Measurements from ENCODE around the gene ALG14.

The ALG14 gene

DNA sequence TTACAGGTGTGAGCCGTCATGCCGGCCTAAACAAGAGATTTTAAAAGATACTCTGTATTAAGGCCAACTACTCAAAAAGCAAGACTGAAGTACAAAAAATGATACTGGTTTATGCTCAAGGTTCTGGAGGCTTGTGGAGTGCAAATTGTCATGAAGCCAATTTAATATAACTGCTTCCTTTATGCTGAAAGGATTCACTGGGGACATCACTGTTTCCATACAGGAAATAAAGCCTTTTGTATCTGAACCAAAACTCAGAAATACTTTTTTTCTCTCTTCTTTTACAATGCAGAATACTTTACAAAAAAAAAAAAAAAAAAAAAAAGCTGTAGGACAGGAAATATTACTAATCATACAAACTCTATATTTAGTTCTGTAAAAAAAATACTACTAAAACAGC is 90.4 kb downstream of the ALG14 start:
- H3K79me2 ChIP-seq (ENCODE audit: control insufficient read depth, low read length) = no peaks in the 10 kb centered on the region
- no peak overlapping the region for H3K4me3 ChIP-seq (ENCODE audit: low read length)
- TF ChIP-seq, protein P1, sequence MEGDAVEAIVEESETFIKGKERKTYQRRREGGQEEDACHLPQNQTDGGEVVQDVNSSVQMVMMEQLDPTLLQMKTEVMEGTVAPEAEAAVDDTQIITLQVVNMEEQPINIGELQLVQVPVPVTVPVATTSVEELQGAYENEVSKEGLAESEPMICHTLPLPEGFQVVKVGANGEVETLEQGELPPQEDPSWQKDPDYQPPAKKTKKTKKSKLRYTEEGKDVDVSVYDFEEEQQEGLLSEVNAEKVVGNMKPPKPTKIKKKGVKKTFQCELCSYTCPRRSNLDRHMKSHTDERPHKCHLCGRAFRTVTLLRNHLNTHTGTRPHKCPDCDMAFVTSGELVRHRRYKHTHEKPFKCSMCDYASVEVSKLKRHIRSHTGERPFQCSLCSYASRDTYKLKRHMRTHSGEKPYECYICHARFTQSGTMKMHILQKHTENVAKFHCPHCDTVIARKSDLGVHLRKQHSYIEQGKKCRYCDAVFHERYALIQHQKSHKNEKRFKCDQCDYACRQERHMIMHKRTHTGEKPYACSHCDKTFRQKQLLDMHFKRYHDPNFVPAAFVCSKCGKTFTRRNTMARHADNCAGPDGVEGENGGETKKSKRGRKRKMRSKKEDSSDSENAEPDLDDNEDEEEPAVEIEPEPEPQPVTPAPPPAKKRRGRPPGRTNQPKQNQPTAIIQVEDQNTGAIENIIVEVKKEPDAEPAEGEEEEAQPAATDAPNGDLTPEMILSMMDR (IDR thresholded peaks at IDR 0.05; ENCODE audit: low read depth, low read length, poor library complexity, severe bottlenecking) = no peak
- TF ChIP-seq EZH2phosphoT487 (IDR thresholded peaks at IDR 0.05; ENCODE audit: borderline replicate concordance, low read length) = no peak
- no peaks in the 10 kb centered on the region for H3K9me3 ChIP-seq (ENCODE audit: control insufficient read depth, insufficient read depth, low read length)
- H3K27ac ChIP-seq (ENCODE audit: low read depth, low read length) = no peak overlapping the region
- no peaks in the 10 kb centered on the region for H3K9me2 ChIP-seq (replicated peaks; ENCODE audit: control insufficient read depth, low read length)
- no peaks in the 10 kb centered on the region for H3K27me3 ChIP-seq (ENCODE audit: control insufficient read depth, low read length)
- no peaks in the 10 kb centered on the region for H3K36me3 ChIP-seq (ENCODE audit: control insufficient read depth, low read length)
- H3F3A ChIP-seq (ENCODE audit: control insufficient read depth, insufficient read depth) = peaks cover 6% of the 10 kb centered on the region
- H3K4me2 ChIP-seq (ENCODE audit: low read length) = no peak overlapping the region
- H3K4me1 ChIP-seq (ENCODE audit: control insufficient read depth, low read length) = peaks cover 28% of the 10 kb centered on the region
- no peaks in the 10 kb centered on the region for H4K20me1 ChIP-seq (ENCODE audit: control insufficient read depth, insufficient read depth, low read depth, low read length)

- no peak overlapping the region for H3K4me2 ChIP-seq (ENCODE audit: low read length)
- H3F3A ChIP-seq (ENCODE audit: control insufficient read depth, insufficient read depth) = peaks cover 6% of the 10 kb centered on the region
- H3K4me1 ChIP-seq (ENCODE audit: control insufficient read depth, low read length) = peaks cover 28% of the 10 kb centered on the region
- no peaks in the 10 kb centered on the region for H4K20me1 ChIP-seq (ENCODE audit: control insufficient read depth, insufficient read depth, low read depth, low read length)
- H3K79me2 ChIP-seq (ENCODE audit: control insufficient read depth, low read length) = no peaks in the 10 kb centered on the region
- no peak overlapping the region for H3K4me3 ChIP-seq (ENCODE audit: low read length)
- no peaks in the 10 kb centered on the region for H3K9me3 ChIP-seq (ENCODE audit: control insufficient read depth, insufficient read depth, low read length)
- no peaks in the 10 kb centered on the region for H3K36me3 ChIP-seq (ENCODE audit: control insufficient read depth, low read length)
- no peaks in the 10 kb centered on the region for H3K9me2 ChIP-seq (replicated peaks; ENCODE audit: control insufficient read depth, low read length)
- TF ChIP-seq EZH2phosphoT487 (IDR thresholded peaks at IDR 0.05; ENCODE audit: borderline replicate concordance, low read length) = no peak
- TF ChIP-seq, protein P1 (IDR thresholded peaks at IDR 0.05; ENCODE audit: low read depth, low read length, poor library complexity, severe bottlenecking) = no peak
- H3K27ac ChIP-seq (ENCODE audit: low read depth, low read length) = no peak overlapping the region
- H3K27me3 ChIP-seq (ENCODE audit: control insufficient read depth, low read length) = no peaks in the 10 kb centered on the region
Observed at GRCh38 chr1:94981575-94981973, 91.2 kb downstream of the ALG14 start.

DNA sequence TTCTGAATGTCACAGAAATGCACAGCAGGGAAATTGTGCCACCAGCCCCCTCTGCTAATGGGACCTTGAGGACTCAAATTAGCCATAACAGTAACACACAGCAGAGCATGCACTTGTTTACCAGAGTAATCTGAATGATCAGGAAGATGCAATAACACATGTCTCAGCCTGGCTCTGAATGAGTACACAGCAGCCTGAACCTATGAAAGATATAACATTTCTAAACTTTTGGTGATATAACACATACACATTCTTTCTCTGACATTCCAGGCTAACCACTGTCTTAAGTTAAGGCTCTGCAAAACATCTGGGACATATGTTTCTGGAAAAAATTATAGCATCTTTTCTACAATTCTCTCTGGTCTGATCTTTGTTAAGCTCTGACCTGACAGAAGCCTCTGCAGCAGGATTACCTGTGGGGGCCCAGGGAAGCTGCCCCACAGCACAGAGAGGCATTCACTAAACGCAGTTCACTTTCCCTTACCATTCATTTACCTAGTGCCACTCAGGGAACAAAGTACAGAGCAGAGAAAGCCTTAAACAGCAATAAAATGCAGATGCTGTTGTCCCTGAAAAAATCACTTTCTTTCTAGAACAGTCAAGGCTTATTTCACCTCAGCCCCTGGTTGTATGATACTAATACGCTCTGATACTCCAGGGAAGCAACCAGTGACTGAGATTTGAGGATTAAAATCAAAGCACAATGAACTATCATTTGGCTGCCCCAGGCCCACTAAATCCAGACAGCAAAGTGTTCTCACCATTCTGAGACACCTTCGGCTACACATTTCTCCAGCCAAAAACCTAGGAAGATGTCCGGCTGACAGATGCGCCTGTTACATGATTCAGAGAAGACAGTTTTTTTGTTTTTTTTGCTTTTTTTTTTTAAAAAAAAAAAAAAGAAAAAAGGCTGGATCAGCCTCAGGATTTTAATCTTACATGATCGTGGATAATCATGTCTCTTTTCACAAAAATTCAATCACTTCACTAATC is 91.9 kb downstream of the ALG14 start:
- H3K79me2 ChIP-seq (ENCODE audit: control insufficient read depth, low read length) = no peaks in the 10 kb centered on the region
- TF ChIP-seq, protein P1 (IDR thresholded peaks at IDR 0.05; ENCODE audit: low read depth, low read length, poor library complexity, severe bottlenecking) = no peak
- no peak for TF ChIP-seq EZH2phosphoT487 (IDR thresholded peaks at IDR 0.05; ENCODE audit: borderline replicate concordance, low read length)
- no peaks in the 10 kb centered on the region for H4K20me1 ChIP-seq (ENCODE audit: control insufficient read depth, insufficient read depth, low read depth, low read length)
- no peak overlapping the region for H3K27ac ChIP-seq (ENCODE audit: low read depth, low read length)
- H3K36me3 ChIP-seq (ENCODE audit: control insufficient read depth, low read length) = no peaks in the 10 kb centered on the region
- H3K9me2 ChIP-seq (replicated peaks; ENCODE audit: control insufficient read depth, low read length) = no peaks in the 10 kb centered on the region
- H3K9me3 ChIP-seq (ENCODE audit: control insufficient read depth, insufficient read depth, low read length) = no peaks in the 10 kb centered on the region
- no peak overlapping the region for H3K4me2 ChIP-seq (ENCODE audit: low read length)
- peaks cover 28% of the 10 kb centered on the region for H3K4me1 ChIP-seq (ENCODE audit: control insufficient read depth, low read length)
- H3K27me3 ChIP-seq (ENCODE audit: control insufficient read depth, low read length) = no peaks in the 10 kb centered on the region
- no peak overlapping the region for H3K4me3 ChIP-seq (ENCODE audit: low read length)
- H3F3A ChIP-seq (ENCODE audit: control insufficient read depth, insufficient read depth) = peaks cover 6% of the 10 kb centered on the region

All from DOHH2 (cell line).